OCI-LY7 (cell line): ENCODE measurements around the gene ARRDC5. TPM values are rescaled to one million over a fixed set of nuclear protein-coding genes. Genes with fewer than 3 reads are reported as not detected.

Experiments used
- BruUV-seq: library from RNA; stranded (reverse); fragments of 400-500 nt; replicated peaks from 2 replicates; lab custom pipeline; 2021; lab: Mats Ljungman, UMichigan
- CTCF ChIA-PET: fragments of 300-600 bp; sonication (Branson Sonifier 250); formaldehyde crosslinking; loops from one replicate; lab custom pipeline; 2022; ENCODE audit warnings: antibody characterized with exemption; ENCODE audit not compliant: unreplicated experiment; lab: Charles Lee
- POLR2A ChIA-PET: fragments of 300-600 bp; sonication (Branson Sonifier 250); formaldehyde crosslinking; loops from one replicate; lab custom pipeline; 2022; ENCODE audit warnings: antibody characterized with exemption; lab: Charles Lee
- DNase-seq: peaks from one replicate; pipeline ENCODE4 v3.0.0-alpha.2; 2015; ENCODE audit warnings: low spot score
- H2AFZ ChIP-seq: fragments of 200-600 bp; sonication (generic), shearing (Covaris generic); 2 replicates; pipeline ENCODE4 v1.6.1; 2014; ENCODE audit warnings: mild to moderate bottlenecking, antibody characterized with exemption, low read length, moderate library complexity
- H3K27ac ChIP-seq: fragments of 200-600 bp; sonication (generic); 2 replicates; pipeline ENCODE4 v1.5.1; 2014; ENCODE audit warnings: mixed run types, low read depth, mild to moderate bottlenecking, moderate library complexity, low read length, inconsistent platforms; ENCODE audit not compliant: poor library complexity, severe bottlenecking
- H3K36me3 ChIP-seq: fragments of 200-600 bp; sonication (generic); 2 replicates; pipeline ENCODE4 v1.6.1; 2014; ENCODE audit warnings: mild to moderate bottlenecking, antibody characterized with exemption, low read length, moderate library complexity, mixed read lengths; ENCODE audit not compliant: insufficient read depth
- H3K4me1 ChIP-seq: fragments of 200-600 bp; sonication (generic); 2 replicates; pipeline ENCODE4 v1.5.1; 2014; ENCODE audit warnings: mild to moderate bottlenecking, low read length; ENCODE audit not compliant: insufficient read depth, poor library complexity, severe bottlenecking
- H3K4me2 ChIP-seq: fragments of 200-600 bp; sonication (generic); 2 replicates; pipeline ENCODE4 v1.6.1; 2014; ENCODE audit warnings: mild to moderate bottlenecking, low read length
- H3K4me3 ChIP-seq: fragments of 200-600 bp; sonication (generic); 2 replicates; pipeline ENCODE4 v1.5.1; 2014; ENCODE audit warnings: mild to moderate bottlenecking, low read depth, low read length; ENCODE audit not compliant: poor library complexity, severe bottlenecking
- H3K79me2 ChIP-seq: fragments of 200-600 bp; sonication (generic); 2 replicates; pipeline ENCODE4 v1.6.1; 2016; ENCODE audit warnings: low read depth, mild to moderate bottlenecking, low read length, moderate library complexity, mixed read lengths; ENCODE audit not compliant: insufficient read depth
- H3K9me2 ChIP-seq: fragments of 200-600 bp; sonication (generic); 2 replicates; pipeline ENCODE4 v1.6.1; 2016; ENCODE audit warnings: mild to moderate bottlenecking, low read length, mixed read lengths; ENCODE audit not compliant: insufficient read depth
- H3K9me3 ChIP-seq: fragments of 200-600 bp; sonication (generic); 2 replicates; pipeline ENCODE4 v1.6.1; 2014; ENCODE audit warnings: mild to moderate bottlenecking, mixed run types, low read length, mixed read lengths
- H4K20me1 ChIP-seq: fragments of 200-600 bp; sonication (generic); 2 replicates; pipeline ENCODE4 v1.6.1; 2014; ENCODE audit warnings: mild to moderate bottlenecking, antibody characterized with exemption, low read length, moderate library complexity, mixed read lengths; ENCODE audit not compliant: insufficient read depth
- EZH2phosphoT487 ChIP-seq: fragments of 200-600 bp; sonication (generic); IDR thresholded peaks from 2 replicates; pipeline ENCODE4 v1.6.1; 2018; ENCODE audit warnings: low read depth, borderline replicate concordance, mild to moderate bottlenecking, mixed run types, antibody characterized with exemption, low read length, moderate library complexity, mixed read lengths
- intact Hi-C: fragments of 100-400 bp; cut with micrococcal nuclease; formaldehyde crosslinking; loops from one replicate; pipeline ENCODE4 v1.10.0; 2022; ENCODE audit not compliant: unreplicated experiment
- total RNA-seq, 2 experiments: library from RNA; depleted of rRNA in 1 of 2; stranded (reverse); fragments of >200 nt in 1 of 2; shearing (Covaris generic) in 1 of 2; gene quantifications; 2 replicates each; pipeline ENCODE4 v1.2.3, GENCODE V29; 2014 to 2022
- TF ChIP-seq, protein P1 (sequence below): fragments of 200-600 bp; sonication (generic); conservative IDR thresholded peaks from 2 replicates; pipeline ENCODE4 v1.5.1; 2014; ENCODE audit warnings: mild to moderate bottlenecking, antibody characterized with exemption, low read length, moderate library complexity, mixed read lengths

The ARRDC5 gene
- total RNA-seq, 2 experiments from 2014 or later: not detected

DNA sequence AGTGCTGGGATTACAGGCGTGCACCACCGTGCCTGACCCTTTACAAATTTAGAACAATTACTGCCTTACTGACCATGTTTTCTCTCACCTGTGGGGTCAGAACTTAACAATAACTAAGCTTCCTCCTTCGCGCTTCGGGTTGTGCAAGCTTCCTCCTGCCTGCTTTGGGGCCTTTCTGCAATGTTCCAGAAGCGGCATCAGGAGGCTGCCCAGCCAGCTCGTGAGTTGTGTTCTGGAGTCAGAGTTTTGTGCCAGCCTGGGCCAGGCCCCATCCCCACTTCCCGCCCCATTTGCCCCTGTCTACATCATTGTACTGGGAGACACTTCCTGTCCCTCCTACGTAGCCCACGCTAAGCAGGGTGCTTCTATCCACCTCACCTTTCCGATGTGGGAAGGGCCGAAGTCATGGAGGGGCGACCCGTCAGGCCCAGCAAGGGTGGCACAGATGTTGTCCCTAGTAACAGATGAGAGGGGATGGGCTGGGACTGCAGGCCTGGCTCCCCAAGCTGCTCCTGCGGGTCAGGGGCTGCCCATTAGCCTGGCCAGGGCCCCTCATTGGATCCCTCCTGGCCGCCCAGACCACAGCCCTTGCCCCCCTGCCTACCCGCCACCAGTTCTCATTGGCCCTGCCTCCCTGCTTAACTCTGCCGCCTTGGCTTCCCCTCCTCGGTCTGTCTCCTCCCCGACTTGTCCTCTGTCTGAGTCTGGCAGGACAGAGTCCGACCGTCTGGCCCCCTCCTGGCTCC, 20.0 kb upstream of the ARRDC5 start:
- TF ChIP-seq EZH2phosphoT487: no peak
- TF ChIP-seq, protein P1, sequence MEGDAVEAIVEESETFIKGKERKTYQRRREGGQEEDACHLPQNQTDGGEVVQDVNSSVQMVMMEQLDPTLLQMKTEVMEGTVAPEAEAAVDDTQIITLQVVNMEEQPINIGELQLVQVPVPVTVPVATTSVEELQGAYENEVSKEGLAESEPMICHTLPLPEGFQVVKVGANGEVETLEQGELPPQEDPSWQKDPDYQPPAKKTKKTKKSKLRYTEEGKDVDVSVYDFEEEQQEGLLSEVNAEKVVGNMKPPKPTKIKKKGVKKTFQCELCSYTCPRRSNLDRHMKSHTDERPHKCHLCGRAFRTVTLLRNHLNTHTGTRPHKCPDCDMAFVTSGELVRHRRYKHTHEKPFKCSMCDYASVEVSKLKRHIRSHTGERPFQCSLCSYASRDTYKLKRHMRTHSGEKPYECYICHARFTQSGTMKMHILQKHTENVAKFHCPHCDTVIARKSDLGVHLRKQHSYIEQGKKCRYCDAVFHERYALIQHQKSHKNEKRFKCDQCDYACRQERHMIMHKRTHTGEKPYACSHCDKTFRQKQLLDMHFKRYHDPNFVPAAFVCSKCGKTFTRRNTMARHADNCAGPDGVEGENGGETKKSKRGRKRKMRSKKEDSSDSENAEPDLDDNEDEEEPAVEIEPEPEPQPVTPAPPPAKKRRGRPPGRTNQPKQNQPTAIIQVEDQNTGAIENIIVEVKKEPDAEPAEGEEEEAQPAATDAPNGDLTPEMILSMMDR: no peak
- DNase-seq: no peak
- no peaks in the 10 kb centered on the region for H3K9me2 ChIP-seq
- H3K79me2 ChIP-seq: peaks cover 100% of the 10 kb centered on the region
- H3K4me3 ChIP-seq: no peak overlapping the region
- H2AFZ ChIP-seq: no peak overlapping the region
- H3K4me1 ChIP-seq: no peaks in the 10 kb centered on the region
- no peaks in the 10 kb centered on the region for H3K9me3 ChIP-seq
- peaks cover 12% of the 10 kb centered on the region for H4K20me1 ChIP-seq
- POLR2A ChIA-PET: no interaction called here
- intact Hi-C loops: no loop called here
- CTCF ChIA-PET: no interaction called here
- H3K36me3 ChIP-seq: peaks cover 98% of the 10 kb centered on the region
- BruUV-seq: no TSS peak
- H3K27ac ChIP-seq: no peak overlapping the region
- no peak overlapping the region for H3K4me2 ChIP-seq

DNA sequence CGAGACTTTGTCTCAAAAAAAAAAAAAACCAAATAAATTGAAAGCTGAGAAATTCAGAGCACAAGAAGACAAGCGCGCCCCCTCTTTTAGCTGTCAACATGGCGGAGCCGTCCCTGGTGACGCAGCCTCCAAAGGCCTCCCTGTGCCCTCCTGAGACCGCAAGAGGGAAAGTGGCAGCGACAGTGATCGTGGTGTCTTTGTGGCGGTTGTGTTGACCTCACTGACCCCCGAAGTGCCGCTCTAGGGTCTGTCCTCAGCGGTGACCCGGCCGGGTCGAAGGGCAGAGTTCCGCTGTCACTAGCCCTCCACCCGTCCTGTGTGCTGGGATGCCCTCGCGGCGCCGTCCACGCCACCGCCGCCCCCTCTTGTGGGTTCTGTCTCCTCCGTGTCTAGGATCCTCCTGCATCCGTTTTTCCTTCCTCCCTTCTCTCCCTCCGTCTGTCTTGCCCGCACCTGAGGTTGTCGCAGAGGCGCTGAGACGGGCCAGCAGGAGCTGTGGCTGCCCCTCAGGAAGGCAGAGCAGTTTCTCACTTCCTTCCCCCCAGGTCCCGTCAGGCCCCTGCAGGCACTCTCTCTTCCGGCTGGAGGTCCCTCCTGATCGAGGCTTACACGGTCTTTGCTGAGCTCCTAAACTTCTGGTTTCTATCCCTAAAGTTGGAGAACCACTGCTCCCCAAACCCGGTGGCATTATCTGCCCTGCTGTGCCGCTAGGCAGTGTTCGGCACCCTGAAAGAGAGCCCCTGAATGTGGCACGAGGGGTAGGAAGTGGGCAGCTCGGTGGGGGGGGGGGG, 13.8 kb upstream of the ARRDC5 start:
- CTCF ChIA-PET: no interaction called here
- peaks cover 23% of the 10 kb centered on the region for H4K20me1 ChIP-seq
- TF ChIP-seq EZH2phosphoT487: no peak
- TF ChIP-seq, protein P1: no peak
- no peak overlapping the region for H3K4me3 ChIP-seq
- H3K4me1 ChIP-seq: peaks cover 16% of the 10 kb centered on the region
- no peaks in the 10 kb centered on the region for H3K9me2 ChIP-seq
- H3K4me2 ChIP-seq: no peak overlapping the region
- no peak overlapping the region for H2AFZ ChIP-seq
- intact Hi-C loops: no loop called here
- H3K27ac ChIP-seq: no peak overlapping the region
- DNase-seq: no peak
- peaks cover 99% of the 10 kb centered on the region for H3K79me2 ChIP-seq
- POLR2A ChIA-PET: interaction anchor here (0.6 kb wide), 1 partner anchor 63 kb away, joined by 4 read pairs; no protein-coding TSS in a partner anchor
- no TSS peak for BruUV-seq
- H3K36me3 ChIP-seq: peaks cover 100% of the 10 kb centered on the region
- no peaks in the 10 kb centered on the region for H3K9me3 ChIP-seq
